HG02763 (cell line): ENCODE measurements around the gene TARS3.
"Not testable (repeated sequence)": the region's sequence is repeated elsewhere in the genome, so short reads cannot be mapped to it uniquely, and the experiment has no call there.

Source experiments
- ATAC-seq: cut with Tn5 transposase; IDR thresholded peaks from one replicate; pipeline ENCODE4 v1.9.1; 2021; ENCODE audit warnings: mild to moderate bottlenecking, moderate library complexity; ENCODE audit not compliant: unreplicated experiment

TARS3 gene

GRCh38 chr15:101723874-101724674 is at the start of gene TARS3:
TSS of gene TARS3 (minus strand) at chr15:101724473. CDS start at chr15:101724387, 86 bp downstream.
- ATAC-seq, result peak; percentile 82

GRCh38 chr15:101773496-101774100 is 49.3 kb upstream of the TARS3 start:
- ATAC-seq, result no peak

GRCh38 chr15:101772921-101773320 is 48.6 kb upstream of the TARS3 start:
- no peak for ATAC-seq

DNA sequence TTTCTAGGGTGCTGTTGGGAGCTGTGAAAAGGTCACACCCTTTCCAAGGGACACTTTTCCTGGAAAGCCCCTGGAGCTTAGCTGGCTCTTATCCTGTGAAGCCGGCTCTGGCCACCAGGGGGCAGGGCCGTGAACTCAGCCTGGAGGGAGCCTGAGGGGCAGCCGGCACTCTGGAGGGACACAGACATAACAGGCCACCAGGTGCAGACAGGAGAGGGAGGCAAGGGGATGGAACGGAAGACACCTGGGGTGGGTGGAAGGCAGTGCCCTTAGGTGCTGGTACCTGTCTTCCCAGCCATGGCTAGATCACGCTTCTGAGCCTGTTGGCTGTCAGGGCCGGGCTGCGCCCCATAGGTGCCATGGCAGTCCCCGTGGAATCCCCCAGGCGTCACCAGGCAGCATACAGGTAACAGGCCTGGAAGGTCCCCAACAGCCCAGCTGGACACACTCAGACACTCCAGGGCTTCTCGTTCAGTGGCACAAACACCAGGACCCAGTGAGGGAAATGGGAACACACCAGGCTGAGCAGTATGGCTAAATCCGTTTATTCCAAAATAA is 42.9 kb upstream of the TARS3 start:
- ATAC-seq, result not testable (repeated sequence)

- no peak for ATAC-seq
Observed at GRCh38 chr15:101765772-101766456, 41.6 kb upstream of the TARS3 start.

- not testable (repeated sequence) for ATAC-seq
Observed at GRCh38 chr15:101765340-101765671, 41.0 kb upstream of the TARS3 start.

GRCh38 chr15:101764669-101765339 is 40.5 kb upstream of the TARS3 start:
- ATAC-seq, result not testable (repeated sequence)

- not testable (repeated sequence) for ATAC-seq
Observed at GRCh38 chr15:101746716-101747082, 22.4 kb upstream of the TARS3 start.

GRCh38 chr15:101734837-101735236 is 10.6 kb upstream of the TARS3 start:
- not testable (repeated sequence) for ATAC-seq

- ATAC-seq, result no peak
Observed at GRCh38 chr15:101733545-101733944, 9.3 kb upstream of the TARS3 start.

DNA sequence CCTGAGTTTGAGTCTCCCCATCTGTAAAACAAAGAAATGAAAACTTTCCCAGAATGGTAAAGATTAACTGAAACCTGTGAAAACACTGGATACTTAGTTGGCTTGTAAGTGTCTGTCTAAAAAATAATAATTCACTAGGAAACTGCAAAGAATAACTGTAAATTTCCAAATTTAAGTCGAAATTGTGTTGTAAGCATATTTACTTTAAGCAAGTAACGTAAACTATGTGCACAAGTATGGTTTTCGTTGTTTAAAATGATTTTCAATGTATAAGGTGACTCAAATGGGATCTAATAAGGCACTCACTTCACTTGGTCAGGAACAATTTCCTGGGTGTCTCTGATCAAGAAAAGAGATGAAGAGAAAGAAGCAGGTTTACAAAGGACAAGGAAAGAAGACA is 8.5 kb upstream of the TARS3 start:
- ATAC-seq, result no peak

DNA sequence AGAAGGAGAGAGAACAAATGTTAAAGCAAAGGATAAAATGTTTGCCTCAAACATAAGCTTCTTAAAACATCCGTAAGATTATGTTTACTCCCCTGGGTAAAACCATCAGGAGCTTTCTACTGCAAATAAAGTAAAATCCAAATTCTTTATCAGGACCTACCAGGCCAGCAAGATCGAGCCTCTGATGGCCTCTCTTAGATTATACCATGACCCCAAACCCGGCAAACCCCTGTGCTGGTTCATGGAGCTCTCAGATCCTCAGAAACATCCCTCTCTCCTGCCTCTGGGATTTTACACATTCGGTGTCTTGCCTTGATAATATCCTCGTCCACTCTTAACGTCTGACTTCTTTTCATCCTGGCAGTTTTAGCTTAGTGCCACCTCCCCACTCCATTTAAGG is 7.5 kb upstream of the TARS3 start:
- ATAC-seq, result no peak

DNA sequence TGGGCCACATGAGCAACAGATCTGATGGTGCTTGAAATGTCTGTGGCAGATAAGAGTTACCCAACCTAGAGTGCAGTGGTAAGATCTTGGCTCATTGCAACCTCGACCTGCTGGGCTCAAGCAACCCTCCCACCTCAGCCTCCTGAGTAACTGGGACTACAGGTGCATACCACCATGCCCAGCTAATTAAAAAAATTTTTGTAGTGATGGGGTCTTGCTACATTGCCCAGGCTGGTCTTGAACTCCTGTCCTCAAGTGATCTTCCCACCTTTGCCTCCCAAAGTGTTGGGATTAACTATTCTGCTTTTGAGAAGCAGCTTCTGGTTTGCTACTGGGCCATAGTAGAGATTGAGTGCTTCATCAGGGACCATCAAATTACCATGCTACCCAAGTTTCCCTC is 2.9 kb upstream of the TARS3 start:
- ATAC-seq, result no peak

DNA sequence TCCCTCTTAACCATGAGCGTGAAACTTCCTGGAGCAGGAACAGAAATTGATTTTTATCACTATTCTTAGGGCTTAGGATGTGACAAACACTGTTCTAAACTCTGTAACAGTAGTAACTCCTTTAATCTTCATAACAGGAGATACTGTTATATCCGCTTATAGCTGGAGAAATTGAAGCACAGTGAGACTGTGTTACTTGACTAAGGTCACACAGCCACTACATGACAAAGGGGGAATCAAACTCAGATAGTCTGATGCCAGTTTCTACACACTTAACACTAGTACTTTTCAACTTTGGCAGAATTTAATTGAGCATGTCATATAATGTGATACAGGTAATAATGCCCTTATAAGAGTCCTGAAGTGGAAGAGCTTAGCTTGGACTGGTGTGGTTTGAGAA is 800 bp upstream of the TARS3 start:
- ATAC-seq, result no peak

DNA sequence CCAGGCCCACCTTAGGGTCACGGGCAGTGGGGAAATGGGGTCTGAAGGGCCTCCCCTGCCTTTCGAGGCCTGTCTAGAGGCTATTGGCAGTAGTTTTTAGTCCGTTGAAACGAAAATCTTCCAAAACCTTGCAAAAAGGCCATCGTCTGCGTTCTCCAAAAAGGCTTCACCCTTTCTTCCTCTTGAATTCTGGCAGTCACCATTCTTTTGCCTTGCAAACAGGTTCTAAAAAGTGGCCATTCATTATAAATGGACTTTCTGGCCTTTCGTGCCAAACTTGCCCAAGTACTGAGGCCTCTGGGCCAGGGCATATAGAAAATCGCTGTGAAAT is 367 bp upstream of the TARS3 start:
- no peak for ATAC-seq

- ATAC-seq, result peak; percentile 43
Observed at GRCh38 chr15:101723171-101723873, 951 bp downstream of the TARS3 start.

GRCh38 chr15:101718896-101719295 is 5.4 kb downstream of the TARS3 start:
- ATAC-seq, result no peak

DNA sequence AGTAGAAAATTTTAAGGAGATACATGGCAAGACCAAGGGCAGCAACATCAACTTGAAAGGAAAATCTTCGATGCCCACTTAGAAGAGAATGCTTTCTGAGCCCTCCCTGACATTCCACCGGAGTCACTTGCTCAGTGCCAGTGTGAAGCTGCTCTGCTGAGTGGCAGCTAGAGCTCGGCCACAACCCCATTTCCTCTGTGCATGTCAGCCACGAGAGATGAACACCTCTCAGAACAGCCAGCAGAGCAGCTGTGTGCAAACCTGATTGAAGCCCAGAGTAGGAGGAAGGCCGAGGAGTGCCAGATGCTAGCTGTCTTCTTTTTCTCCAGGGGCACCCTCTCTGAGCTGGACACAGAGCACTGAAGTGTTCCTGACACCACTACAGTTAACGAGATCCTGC is 12.2 kb downstream of the TARS3 start:
- ATAC-seq, result no peak

GRCh38 chr15:101710806-101711205 is 13.5 kb downstream of the TARS3 start:
- ATAC-seq, result no peak

GRCh38 chr15:101709466-101709865 is 14.8 kb downstream of the TARS3 start:
- ATAC-seq, result no peak

GRCh38 chr15:101707983-101708382 is 16.3 kb downstream of the TARS3 start:
- no peak for ATAC-seq
